Progenitor cell of endocrine pancreas (in vitro differentiated cells): ENCODE measurements around the gene MYH9. TPM values are rescaled to one million over a fixed set of nuclear protein-coding genes. Genes with fewer than 3 reads are reported as not detected.
"Not testable (repeated sequence)": the region's sequence is repeated elsewhere in the genome, so short reads cannot be mapped to it uniquely, and the experiment has no call there.

Experiments used
- DNase-seq: peaks from one replicate; pipeline ENCODE4 v3.0.0; 2021; ENCODE audit warnings: low spot score; ENCODE audit not compliant: unreplicated experiment
- H3K27ac Mint-ChIP-seq: 2 replicates; pipeline ENCODE4 v1.8.0; 2021; ENCODE audit warnings: mild to moderate bottlenecking, moderate library complexity, mixed read lengths
- H3K27me3 Mint-ChIP-seq: 2 replicates; pipeline ENCODE4 v1.8.0; 2021; ENCODE audit warnings: mixed read lengths
- H3K36me3 Mint-ChIP-seq: 2 replicates; pipeline ENCODE4 v1.8.0; 2022; ENCODE audit warnings: mixed read lengths; ENCODE audit not compliant: insufficient read depth
- H3K4me1 Mint-ChIP-seq: 2 replicates; pipeline ENCODE4 v1.8.0; 2021; ENCODE audit warnings: low read depth, mixed read lengths
- H3K4me3 Mint-ChIP-seq: 2 replicates; pipeline ENCODE4 v1.8.0; 2021; ENCODE audit warnings: low read depth, mild to moderate bottlenecking, moderate library complexity, mixed read lengths
- H3K9me3 Mint-ChIP-seq: 2 replicates; pipeline ENCODE4 v1.8.0; 2021; ENCODE audit warnings: low read depth, mixed read lengths
- total RNA-seq: library from RNA; stranded (reverse); gene quantifications from 2 replicates; pipeline ENCODE4 v1.2.1, GENCODE V29; 2021
- TF ChIP-seq, protein P1 (sequence below): fragments of 200-600 bp; sonication (generic); IDR thresholded peaks from one replicate; pipeline ENCODE4 v1.5.0; 2021; ENCODE audit warnings: antibody characterized with exemption, mild to moderate bottlenecking; ENCODE audit not compliant: unreplicated experiment

MYH9 gene
- total RNA-seq, 1 donor from 2014 or later: 299 TPM

- peak overlapping the region; percentile 99 for H3K27ac Mint-ChIP-seq
- no peaks in the 10 kb centered on the region for H3K36me3 Mint-ChIP-seq
- H3K4me1 Mint-ChIP-seq: peaks cover 10% of the 10 kb centered on the region
- no peaks in the 10 kb centered on the region for H3K27me3 Mint-ChIP-seq
- peak overlapping the region; percentile 75 for H3K4me3 Mint-ChIP-seq
- H3K9me3 Mint-ChIP-seq: no peaks in the 10 kb centered on the region
- TF ChIP-seq, protein P1, sequence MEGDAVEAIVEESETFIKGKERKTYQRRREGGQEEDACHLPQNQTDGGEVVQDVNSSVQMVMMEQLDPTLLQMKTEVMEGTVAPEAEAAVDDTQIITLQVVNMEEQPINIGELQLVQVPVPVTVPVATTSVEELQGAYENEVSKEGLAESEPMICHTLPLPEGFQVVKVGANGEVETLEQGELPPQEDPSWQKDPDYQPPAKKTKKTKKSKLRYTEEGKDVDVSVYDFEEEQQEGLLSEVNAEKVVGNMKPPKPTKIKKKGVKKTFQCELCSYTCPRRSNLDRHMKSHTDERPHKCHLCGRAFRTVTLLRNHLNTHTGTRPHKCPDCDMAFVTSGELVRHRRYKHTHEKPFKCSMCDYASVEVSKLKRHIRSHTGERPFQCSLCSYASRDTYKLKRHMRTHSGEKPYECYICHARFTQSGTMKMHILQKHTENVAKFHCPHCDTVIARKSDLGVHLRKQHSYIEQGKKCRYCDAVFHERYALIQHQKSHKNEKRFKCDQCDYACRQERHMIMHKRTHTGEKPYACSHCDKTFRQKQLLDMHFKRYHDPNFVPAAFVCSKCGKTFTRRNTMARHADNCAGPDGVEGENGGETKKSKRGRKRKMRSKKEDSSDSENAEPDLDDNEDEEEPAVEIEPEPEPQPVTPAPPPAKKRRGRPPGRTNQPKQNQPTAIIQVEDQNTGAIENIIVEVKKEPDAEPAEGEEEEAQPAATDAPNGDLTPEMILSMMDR: no peak
- peak; percentile 94 for DNase-seq
These were observed 22.4 kb upstream of the MYH9 start for GRCh38 chr22:36409911-36410756.

DNA sequence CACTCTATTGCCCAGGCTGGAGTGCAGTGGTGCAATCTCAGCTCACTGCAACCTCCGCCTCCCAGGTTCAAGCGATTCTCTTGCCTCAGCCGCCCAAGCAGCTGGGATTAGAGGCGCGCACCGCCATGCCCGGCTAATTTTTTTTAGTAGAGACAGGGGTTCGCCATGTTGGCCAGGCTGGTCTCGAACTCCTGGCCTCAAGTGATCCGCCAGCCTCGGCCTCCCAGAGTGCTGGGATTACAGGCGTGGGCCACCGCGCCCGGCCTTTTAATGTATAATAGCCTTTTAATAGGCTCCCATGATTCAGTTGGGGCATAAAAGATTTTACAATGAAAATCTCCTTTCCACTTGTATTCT, 21.8 kb upstream of the MYH9 start:
- H3K27me3 Mint-ChIP-seq, DNase-seq, H3K4me1 Mint-ChIP-seq, H3K36me3 Mint-ChIP-seq, H3K9me3 Mint-ChIP-seq: not testable (repeated sequence)
- TF ChIP-seq, protein P1: peak; percentile 49
- H3K4me3 Mint-ChIP-seq: peak overlapping the region; percentile 75
- H3K27ac Mint-ChIP-seq: peak overlapping the region; percentile 99

DNA sequence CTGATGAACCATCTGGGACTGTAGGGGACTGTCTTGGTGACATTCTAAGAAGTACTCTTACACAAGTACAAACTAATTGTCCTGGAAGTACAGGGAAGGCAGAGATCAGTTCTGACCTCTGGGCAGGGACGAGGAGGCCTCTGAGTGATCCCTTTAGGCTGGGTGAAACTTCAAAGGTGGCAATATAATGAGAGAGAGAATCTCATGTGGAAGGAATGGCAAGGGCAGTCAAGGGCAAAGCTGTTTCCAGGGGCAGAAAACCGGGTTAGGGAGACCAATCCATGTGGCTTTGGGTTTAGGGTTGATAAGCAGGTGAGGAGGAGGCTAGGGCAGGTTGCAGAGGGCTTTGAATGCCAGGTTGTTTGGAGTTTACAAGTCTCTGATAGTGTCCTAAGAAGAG, 21.3 kb upstream of the MYH9 start:
- H3K36me3 Mint-ChIP-seq: no peaks in the 10 kb centered on the region
- no peak for DNase-seq
- no peaks in the 10 kb centered on the region for H3K27me3 Mint-ChIP-seq
- H3K27ac Mint-ChIP-seq: peak overlapping the region; percentile 99
- peaks cover 10% of the 10 kb centered on the region for H3K4me1 Mint-ChIP-seq
- TF ChIP-seq, protein P1: no peak
- no peaks in the 10 kb centered on the region for H3K9me3 Mint-ChIP-seq
- peak overlapping the region; percentile 75 for H3K4me3 Mint-ChIP-seq

GRCh38 chr22:36406721-36407120, 19.0 kb upstream of the MYH9 start:
- Mint-ChIP-seq H3K27me3 (no peaks in the 10 kb centered on the region), H3K4me3 (no peak overlapping the region), H3K27ac (no peak overlapping the region), H3K9me3 (no peaks in the 10 kb centered on the region), H3K36me3 (no peaks in the 10 kb centered on the region), H3K4me1 (peaks cover 10% of the 10 kb centered on the region)
- DNase-seq: no peak
- TF ChIP-seq, protein P1: no peak

- no peak overlapping the region for H3K27ac Mint-ChIP-seq
- H3K4me3 Mint-ChIP-seq: no peak overlapping the region
- no peaks in the 10 kb centered on the region for H3K27me3 Mint-ChIP-seq
- peaks cover 10% of the 10 kb centered on the region for H3K4me1 Mint-ChIP-seq
- no peaks in the 10 kb centered on the region for H3K36me3 Mint-ChIP-seq
- TF ChIP-seq, protein P1: no peak
- no peaks in the 10 kb centered on the region for H3K9me3 Mint-ChIP-seq
- DNase-seq: no peak
These were observed 18.1 kb upstream of the MYH9 start for GRCh38 chr22:36405671-36406538.
